ENCODE data around the gene CARD6.

The CARD6 gene

DNA sequence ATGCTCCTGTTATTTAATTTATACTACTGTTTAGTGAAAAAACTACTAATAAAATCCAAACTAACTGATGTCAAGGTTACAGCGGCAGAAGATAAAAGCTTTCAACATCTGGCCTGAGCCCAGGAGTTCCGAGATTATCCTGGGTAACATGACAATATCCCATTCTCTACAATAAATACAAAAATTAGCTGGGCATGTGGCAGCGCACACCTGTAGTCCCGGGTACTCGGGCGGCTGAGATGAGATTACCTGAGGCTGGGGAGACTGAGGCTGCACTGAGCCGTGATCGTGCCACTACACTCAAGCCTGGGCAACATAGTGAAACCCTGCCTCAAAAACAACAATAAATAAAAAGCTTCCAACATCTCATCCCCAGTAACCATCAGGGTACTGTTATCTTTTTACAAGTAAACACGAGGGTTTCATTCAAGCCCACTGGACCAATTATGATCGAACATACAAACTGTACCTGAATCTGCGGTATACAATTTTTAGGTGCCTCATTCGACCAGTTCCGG lies 7.4 kb upstream of the CARD6 start:
- Histone ChIP-seq H3K27ac (peak overlapping the region; percentile 97; the same call in 1 of the 2 replicates), H3K36me3 (peaks cover 62% of the 10 kb centered on the region), H3K9me3 (ENCODE audit: severe bottlenecking) (no peaks in the 10 kb centered on the region), H3K4me3 (ENCODE audit: low read depth, low read length) (peak overlapping the region; percentile 82), H3K27me3 (ENCODE audit: insufficient read depth, low read depth, severe bottlenecking) (no peaks in the 10 kb centered on the region)
- TF ChIP-seq, protein P1, sequence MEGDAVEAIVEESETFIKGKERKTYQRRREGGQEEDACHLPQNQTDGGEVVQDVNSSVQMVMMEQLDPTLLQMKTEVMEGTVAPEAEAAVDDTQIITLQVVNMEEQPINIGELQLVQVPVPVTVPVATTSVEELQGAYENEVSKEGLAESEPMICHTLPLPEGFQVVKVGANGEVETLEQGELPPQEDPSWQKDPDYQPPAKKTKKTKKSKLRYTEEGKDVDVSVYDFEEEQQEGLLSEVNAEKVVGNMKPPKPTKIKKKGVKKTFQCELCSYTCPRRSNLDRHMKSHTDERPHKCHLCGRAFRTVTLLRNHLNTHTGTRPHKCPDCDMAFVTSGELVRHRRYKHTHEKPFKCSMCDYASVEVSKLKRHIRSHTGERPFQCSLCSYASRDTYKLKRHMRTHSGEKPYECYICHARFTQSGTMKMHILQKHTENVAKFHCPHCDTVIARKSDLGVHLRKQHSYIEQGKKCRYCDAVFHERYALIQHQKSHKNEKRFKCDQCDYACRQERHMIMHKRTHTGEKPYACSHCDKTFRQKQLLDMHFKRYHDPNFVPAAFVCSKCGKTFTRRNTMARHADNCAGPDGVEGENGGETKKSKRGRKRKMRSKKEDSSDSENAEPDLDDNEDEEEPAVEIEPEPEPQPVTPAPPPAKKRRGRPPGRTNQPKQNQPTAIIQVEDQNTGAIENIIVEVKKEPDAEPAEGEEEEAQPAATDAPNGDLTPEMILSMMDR (IDR thresholded peaks at IDR 0.05; ENCODE audit: low read depth, low read length): no peak
- DNase-seq: no peak

GRCh38 chr5:40834391-40834848 lies 6.7 kb upstream of the CARD6 start:
- no peaks in the 10 kb centered on the region for H3K9me3 ChIP-seq (ENCODE audit: severe bottlenecking)
- DNase-seq: no peak
- TF ChIP-seq, protein P1 (IDR thresholded peaks at IDR 0.05; ENCODE audit: low read depth, low read length): no peak
- peak overlapping the region; percentile 97 for H3K27ac ChIP-seq
- peak overlapping the region; percentile 82 for H3K4me3 ChIP-seq (ENCODE audit: low read depth, low read length)
- no peaks in the 10 kb centered on the region for H3K27me3 ChIP-seq (ENCODE audit: insufficient read depth, low read depth, severe bottlenecking)
- H3K36me3 ChIP-seq: peaks cover 56% of the 10 kb centered on the region

DNA sequence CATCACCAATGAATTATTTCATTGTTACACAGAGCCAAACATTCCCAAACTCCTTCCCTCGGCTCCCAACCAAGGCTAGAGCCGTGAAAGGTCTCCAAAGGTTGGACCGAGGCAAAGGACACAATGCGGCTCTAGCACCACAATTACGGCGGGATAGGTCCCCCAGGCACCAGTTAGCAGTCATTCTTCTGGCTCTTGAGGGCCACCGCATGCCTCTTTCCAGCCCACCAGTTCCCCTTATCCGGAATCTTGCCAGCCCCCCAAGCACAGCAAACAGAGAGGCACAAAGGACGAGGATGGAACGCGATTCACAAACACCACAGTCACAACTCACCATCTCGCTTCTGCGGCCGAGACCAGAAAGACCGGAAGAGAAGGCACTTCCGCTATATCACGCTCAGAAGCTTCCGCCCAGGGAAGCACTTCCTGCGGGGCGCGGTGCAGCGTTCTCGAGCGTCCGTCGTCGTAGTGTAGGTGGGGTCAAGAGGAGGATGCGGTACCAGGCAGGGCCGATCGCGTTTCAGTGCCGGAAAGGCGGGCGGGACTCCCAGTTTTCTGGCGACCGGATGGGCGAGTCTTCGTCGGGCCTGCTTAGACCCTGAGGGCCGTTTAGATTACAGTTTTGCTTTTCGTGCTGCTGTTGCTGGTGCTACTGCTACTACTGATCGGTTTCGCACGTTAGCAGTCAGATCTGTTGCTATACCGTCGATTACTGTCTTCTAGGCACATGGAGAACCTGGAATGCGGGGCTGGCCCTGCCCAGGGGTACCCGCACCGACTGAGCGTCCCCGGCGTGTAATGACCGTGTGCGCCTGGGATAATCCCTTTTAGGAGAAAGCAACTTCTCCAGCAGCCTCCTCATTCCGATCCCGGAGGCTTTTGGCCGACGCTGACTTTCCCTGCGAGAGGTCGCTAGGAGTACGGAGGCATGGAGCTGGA lies 6.0 kb upstream of the CARD6 start, which contains the start of gene RPL37:
RPL37 (minus strand) TSS at position 374 of the 939 bp plus-strand sequence; CDS start at position 337, 37 bp downstream.
- Histone ChIP-seq H3K36me3 (peaks cover 49% of the 10 kb centered on the region), H3K27ac (peak within 1 kb of the TSS; percentile 97), H3K4me3 (ENCODE audit: low read depth, low read length) (peak within 1 kb of the TSS; percentile 82), H3K27me3 (ENCODE audit: insufficient read depth, low read depth, severe bottlenecking) (no peaks in the 10 kb centered on the region), H3K9me3 (ENCODE audit: severe bottlenecking) (no peaks in the 10 kb centered on the region)
- TF ChIP-seq, protein P1 (IDR thresholded peaks at IDR 0.05; ENCODE audit: low read depth, low read length): no peak
- peak; percentile 97 for DNase-seq

DNA sequence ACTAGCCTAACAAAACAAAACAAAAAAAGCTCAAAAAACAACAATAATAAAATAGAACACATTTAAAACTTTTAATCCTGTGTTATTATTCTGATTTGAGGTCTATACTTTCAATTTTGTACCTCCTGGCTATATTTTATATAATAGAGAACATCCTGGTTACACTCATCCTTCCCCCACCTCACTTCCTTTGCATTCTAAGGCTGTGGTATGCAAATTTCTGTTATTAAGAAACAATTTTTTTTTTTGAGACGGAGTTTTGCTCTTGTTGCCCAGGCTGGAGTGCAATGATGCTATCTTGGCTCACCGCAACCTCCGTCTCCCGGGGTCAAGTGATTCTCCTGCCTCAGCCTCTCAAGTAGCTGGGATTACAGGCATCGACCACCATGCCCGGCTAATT lies 3.1 kb upstream of the CARD6 start:
- DNase-seq: no peak
- H3K4me3 ChIP-seq (ENCODE audit: low read depth, low read length): no peak overlapping the region
- TF ChIP-seq, protein P1 (IDR thresholded peaks at IDR 0.05; ENCODE audit: low read depth, low read length): no peak

DNA sequence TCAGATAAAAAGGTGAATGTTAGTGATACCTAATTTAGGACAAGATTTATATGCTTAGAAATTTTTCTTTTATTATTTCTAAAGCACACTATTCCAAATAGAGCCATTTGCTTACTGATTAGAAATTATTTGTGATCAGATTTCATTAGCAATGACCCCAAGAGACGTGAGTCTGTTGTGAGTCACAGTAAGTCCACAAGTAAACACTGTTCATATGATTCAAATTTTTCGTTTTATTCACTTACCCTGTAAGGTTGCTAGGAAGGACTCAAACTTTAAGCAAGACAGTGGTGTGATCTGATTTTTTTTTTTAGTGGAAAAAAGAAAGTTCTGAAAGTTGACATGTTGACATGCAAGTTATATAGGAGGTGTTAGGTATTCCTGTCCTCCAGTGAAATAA lies 1.2 kb downstream of the CARD6 start:
- TF ChIP-seq, protein P1 (IDR thresholded peaks at IDR 0.05; ENCODE audit: low read depth, low read length): no peak
- Histone ChIP-seq H3K4me3 (ENCODE audit: low read depth, low read length) (no peak overlapping the region), H3K9me3 (ENCODE audit: severe bottlenecking) (no peaks in the 10 kb centered on the region), H3K36me3 (no peaks in the 10 kb centered on the region), H3K27me3 (ENCODE audit: insufficient read depth, low read depth, severe bottlenecking) (no peaks in the 10 kb centered on the region), H3K27ac (no peak overlapping the region)
- DNase-seq: no peak

More for the DNA sequence above, 3.1 kb upstream of the CARD6 start:
- Histone ChIP-seq H3K36me3 (peaks cover 19% of the 10 kb centered on the region), H3K27ac (no peak overlapping the region), H3K27me3 (ENCODE audit: insufficient read depth, low read depth, severe bottlenecking) (no peaks in the 10 kb centered on the region), H3K9me3 (ENCODE audit: severe bottlenecking) (no peaks in the 10 kb centered on the region)
